ENCODE data around the gene DNHD1.

The DNHD1 gene

GRCh38 chr11:6599881-6600390 is 102.9 kb downstream of the DNHD1 start:
- DNase-seq: no peak

- DNase-seq: no peak
Observed at GRCh38 chr11:6601041-6601461, 104.0 kb downstream of the DNHD1 start.

- no peak for DNase-seq
Observed at GRCh38 chr11:6602096-6602940, 105.2 kb downstream of the DNHD1 start.

GRCh38 chr11:6603287-6604080 is 106.4 kb downstream of the DNHD1 start, which contains the start of the genes ILK and RRP8:
Gene ILK (plus strand): TSS chr11:6603774. CDS start chr11:6604272, 498 bp downstream.
Gene RRP8 (minus strand): TSS chr11:6603616. CDS start chr11:6603502, 114 bp downstream.
- DNase-seq: peak; percentile 62 to 75 (median 71)

GRCh38 chr11:6604081-6604626 is 107.1 kb downstream of the DNHD1 start:
- DNase-seq: peak in 2 of 4 experiments; percentile 33 to 35

GRCh38 chr11:6604790-6605189 is 107.7 kb downstream of the DNHD1 start:
- no peak for DNase-seq

- no peak for DNase-seq
Observed at GRCh38 chr11:6606471-6607189, 109.5 kb downstream of the DNHD1 start.

- DNase-seq: no peak
Observed at GRCh38 chr11:6607190-6607795, 110.2 kb downstream of the DNHD1 start.

GRCh38 chr11:6608011-6608410 is 110.9 kb downstream of the DNHD1 start:
- no peak for DNase-seq

GRCh38 chr11:6608726-6609501 is 111.8 kb downstream of the DNHD1 start:
- DNase-seq: no peak

- no peak for DNase-seq
Observed at GRCh38 chr11:6609502-6610015, 112.5 kb downstream of the DNHD1 start.

- no peak for DNase-seq
Observed at GRCh38 chr11:6610591-6610990, 113.5 kb downstream of the DNHD1 start.

GRCh38 chr11:6611092-6611962 is 114.2 kb downstream of the DNHD1 start:
- no peak for DNase-seq

- no peak for DNase-seq
Observed at GRCh38 chr11:6611963-6612212, 114.8 kb downstream of the DNHD1 start.

GRCh38 chr11:6612213-6613041 is 115.3 kb downstream of the DNHD1 start, which contains the start of gene TAF10:
Gene TAF10 (minus strand): TSS chr11:6612216. CDS start chr11:6612189, 27 bp downstream.
- DNase-seq: peak; percentile 71 to 90 (median 88)

GRCh38 chr11:6613496-6613895 is 116.4 kb downstream of the DNHD1 start:
- no peak for DNase-seq

GRCh38 chr11:6614446-6614845 is 117.4 kb downstream of the DNHD1 start:
- no peak for DNase-seq

GRCh38 chr11:6615046-6615445 is 118.0 kb downstream of the DNHD1 start:
- DNase-seq: no peak
